Fibroblast of villous mesenchyme (primary cell): ENCODE results near the gene KCNG4. TPM values are rescaled to one million over a fixed set of nuclear protein-coding genes. Genes with fewer than 3 reads are reported as not detected.
A peak's percentile ranks its signal among the peaks of the same experiment; 100 is the strongest.

Experiments used
- DNase-seq: peaks from one replicate; pipeline ENCODE4 v3.0.0-alpha.2; 2010; ENCODE audit warnings: low read depth
- H3K4me3 ChIP-seq: 2 replicates; pipeline ENCODE4 v1.5.1; 2011; ENCODE audit warnings: low read depth, mild to moderate bottlenecking, low read length
- total RNA-seq: library from RNA; depleted of rRNA; stranded (reverse); fragments of >200 nt; gene quantifications from 2 replicates; pipeline ENCODE4 v1.2.3, GENCODE V29; 2012
- TF ChIP-seq, protein P1 (sequence below): IDR thresholded peaks from 2 replicates; pipeline ENCODE4 v1.5.1; 2012; ENCODE audit warnings: low read depth, mild to moderate bottlenecking, low read length; ENCODE audit not compliant: insufficient read depth

KCNG4 gene
- total RNA-seq, 1 donor: not detected

DNA sequence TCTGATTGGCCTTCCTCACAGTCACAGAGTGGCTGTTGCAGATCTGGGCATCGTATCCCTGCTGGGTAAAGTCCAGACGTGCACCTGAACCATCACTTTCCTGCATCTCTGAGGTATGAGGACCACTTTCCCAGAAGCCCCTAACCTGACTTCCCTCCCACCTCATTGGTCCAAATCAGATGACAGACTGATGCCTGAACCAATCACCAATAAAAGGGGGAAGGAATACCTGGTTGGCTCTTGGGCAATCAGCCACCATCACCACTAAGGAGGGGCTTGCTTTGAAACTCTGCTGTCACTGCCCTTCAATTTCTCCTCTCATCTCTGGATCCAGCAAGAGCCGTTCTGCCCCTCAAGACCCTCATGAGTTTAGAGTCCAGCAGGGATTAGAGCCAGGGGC is 41.3 kb upstream of the KCNG4 start:
- TF ChIP-seq, protein P1, sequence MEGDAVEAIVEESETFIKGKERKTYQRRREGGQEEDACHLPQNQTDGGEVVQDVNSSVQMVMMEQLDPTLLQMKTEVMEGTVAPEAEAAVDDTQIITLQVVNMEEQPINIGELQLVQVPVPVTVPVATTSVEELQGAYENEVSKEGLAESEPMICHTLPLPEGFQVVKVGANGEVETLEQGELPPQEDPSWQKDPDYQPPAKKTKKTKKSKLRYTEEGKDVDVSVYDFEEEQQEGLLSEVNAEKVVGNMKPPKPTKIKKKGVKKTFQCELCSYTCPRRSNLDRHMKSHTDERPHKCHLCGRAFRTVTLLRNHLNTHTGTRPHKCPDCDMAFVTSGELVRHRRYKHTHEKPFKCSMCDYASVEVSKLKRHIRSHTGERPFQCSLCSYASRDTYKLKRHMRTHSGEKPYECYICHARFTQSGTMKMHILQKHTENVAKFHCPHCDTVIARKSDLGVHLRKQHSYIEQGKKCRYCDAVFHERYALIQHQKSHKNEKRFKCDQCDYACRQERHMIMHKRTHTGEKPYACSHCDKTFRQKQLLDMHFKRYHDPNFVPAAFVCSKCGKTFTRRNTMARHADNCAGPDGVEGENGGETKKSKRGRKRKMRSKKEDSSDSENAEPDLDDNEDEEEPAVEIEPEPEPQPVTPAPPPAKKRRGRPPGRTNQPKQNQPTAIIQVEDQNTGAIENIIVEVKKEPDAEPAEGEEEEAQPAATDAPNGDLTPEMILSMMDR: no peak
- no peak for DNase-seq
- no peak overlapping the region for H3K4me3 ChIP-seq

DNA sequence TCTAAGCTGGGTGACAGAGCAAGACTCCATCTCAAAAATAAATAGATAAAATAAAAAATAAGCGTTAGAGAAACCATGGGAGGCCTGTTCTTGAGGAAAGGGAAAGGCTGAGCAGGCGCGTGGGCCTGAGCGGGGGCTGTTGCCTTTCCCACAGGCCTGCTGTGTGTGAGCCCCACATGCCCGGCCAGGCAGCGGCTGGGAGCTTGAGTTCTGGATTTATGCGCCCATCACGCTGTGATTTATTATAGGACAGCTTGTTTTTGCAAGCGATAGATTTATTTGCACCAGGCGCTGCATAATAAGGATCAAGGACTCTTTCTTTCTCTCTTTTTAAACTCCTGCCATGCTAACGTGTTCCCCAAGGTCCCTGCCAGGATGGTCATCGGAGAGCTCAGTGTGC is 40.1 kb upstream of the KCNG4 start:
- TF ChIP-seq, protein P1: no peak
- no peak overlapping the region for H3K4me3 ChIP-seq
- no peak for DNase-seq

DNA sequence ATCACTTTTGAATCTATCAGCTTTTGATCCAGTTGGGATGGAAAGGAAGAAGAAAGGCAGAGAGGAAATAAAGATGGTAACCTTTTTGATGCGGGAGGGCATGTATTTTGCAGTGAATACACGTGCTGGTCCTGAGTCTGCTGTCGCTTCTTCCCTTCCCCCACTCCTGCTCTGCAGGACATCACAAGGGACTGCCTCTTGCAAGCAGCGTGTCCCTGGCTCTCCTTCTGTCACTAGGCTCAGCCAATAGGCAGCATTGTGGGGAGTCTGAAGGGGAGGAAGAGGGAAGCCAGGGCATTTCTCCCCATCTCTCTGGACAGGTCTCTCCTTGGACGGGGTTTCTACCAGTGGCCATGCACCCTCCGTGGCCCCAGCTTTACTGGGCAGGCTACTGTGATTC is 39.2 kb upstream of the KCNG4 start:
- TF ChIP-seq, protein P1: no peak
- no peak for DNase-seq
- H3K4me3 ChIP-seq: no peak overlapping the region

DNA sequence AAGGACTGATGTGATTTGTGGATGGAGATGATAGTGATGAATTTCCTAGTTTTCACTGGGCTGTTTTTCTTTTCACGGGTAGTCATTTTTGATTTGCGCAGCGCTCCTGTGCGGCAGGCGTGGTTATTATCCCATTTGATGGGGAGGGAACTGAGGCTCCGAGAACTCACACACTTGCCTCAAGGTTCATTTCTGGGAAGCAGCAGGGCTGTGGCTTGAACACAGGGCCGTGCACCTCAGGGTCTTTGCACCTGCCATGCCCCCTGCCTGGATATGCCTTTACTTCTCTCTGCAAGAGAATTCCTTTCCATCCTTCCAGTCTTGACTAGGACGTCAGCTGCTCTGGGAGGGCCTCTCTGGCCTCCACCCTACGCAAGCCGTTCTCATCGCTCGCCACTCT is 38.5 kb upstream of the KCNG4 start:
- H3K4me3 ChIP-seq: no peak overlapping the region
- TF ChIP-seq, protein P1: no peak
- DNase-seq: no peak

DNA sequence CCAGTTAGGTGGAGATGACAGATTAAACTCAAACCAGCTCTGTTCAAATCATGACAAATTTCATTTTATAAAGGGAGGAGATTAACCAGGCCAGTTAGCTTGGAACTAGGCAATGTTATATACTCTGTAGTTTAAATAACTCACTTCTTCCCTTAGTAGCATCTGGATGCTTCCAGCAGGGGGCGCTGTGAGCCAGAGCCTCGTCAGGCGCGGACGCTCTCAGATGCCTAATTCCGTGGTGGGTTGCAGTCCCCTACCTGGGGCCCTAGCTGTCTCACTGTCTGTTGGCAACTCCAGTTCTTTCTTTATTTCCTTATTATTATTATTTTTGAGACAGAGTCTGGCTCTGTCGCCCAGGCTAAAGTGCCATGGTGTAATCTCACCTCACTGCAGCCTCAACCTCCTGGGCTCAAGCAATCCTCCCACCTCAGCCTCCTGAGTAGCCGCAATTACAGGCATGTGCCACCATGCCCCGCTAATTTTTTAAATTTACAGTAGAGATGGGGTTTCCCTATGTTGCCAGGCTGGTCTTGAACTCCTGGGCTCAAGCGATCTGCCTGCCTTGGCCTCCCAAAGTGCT is 37.5 kb upstream of the KCNG4 start:
- TF ChIP-seq, protein P1: peak; percentile 86
- no peak overlapping the region for H3K4me3 ChIP-seq
- DNase-seq: peak; percentile 57

DNA sequence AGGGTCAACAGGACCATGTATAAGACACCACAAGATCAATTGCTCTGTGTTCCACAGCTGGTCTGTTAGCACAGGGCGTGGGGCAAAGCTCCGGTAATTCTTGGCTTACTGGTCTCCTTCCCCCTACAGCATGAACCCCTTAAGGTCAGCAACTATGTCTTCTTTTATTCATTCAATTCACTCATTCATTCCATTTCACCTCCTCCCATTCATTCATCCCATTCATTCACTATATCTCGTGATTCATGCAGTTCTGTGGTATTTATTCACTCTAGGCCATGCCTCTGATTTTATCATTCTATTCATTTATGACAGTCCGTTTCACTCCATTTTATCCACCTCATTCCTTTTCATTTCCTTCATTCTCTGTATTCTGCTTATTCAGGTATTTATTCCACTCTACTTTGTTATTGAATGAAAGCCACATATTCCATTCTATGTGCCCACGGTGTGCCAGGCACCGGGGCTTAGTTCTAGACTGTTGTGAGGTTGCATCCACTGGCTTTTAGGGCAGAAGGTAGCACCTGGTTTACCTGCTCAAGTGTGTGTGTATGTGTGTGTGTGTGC is 35.9 kb upstream of the KCNG4 start:
- no peak overlapping the region for H3K4me3 ChIP-seq
- TF ChIP-seq, protein P1: no peak
- no peak for DNase-seq

DNA sequence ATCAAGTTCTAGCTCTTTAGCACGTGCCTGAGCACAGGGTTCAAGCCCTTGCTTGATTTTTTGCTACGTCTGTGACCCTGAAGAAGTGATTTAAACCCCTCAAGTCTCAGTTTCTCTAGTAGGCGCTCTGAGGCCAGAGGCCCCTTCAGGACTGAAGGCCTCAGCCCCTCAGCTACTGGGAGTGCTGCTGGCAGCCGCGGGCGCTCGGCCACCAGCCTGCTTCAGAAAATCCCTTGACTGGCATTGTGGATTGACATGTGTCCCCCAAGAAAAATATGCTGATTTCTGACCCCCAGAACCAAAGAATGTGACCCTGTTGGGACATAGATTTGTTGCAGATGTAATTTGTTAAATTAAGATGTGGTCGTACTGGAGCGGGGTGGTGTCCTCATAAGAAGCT is 34.7 kb upstream of the KCNG4 start:
- H3K4me3 ChIP-seq: no peak overlapping the region
- no peak for DNase-seq
- TF ChIP-seq, protein P1: no peak
